ENCODE results near the gene SLC22A8. TPM values are rescaled to one million over a fixed set of nuclear protein-coding genes. Genes with fewer than 3 reads are reported as not detected.

The SLC22A8 gene
- total RNA-seq, 2 donors from 2014 or later, result not detected

DNA sequence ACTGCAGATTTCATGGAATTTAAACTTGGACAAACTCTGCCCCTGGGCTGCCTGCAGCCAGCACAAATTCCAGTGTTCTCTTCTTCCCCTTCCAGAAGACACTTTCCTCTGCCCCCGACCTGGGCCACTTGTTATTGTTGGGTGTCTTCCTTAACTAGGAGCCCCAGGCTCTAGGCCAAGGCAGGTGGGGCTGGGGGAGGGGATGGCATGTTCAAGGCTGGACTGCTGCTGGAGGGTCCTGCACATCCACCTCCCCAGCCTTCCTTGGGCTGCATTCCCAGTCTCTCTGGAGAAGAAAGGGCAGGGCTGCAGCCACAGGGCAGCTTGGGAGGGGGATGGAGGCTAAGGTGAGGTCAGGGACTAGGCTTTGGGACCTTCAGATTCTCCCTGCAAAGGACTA lies 19.4 kb downstream of the SLC22A8 start:
- ATAC-seq (no peak), DNase-seq (no peak)
- intact Hi-C loops (cut with DNase I, micrococcal nuclease), result no loop called here

DNA sequence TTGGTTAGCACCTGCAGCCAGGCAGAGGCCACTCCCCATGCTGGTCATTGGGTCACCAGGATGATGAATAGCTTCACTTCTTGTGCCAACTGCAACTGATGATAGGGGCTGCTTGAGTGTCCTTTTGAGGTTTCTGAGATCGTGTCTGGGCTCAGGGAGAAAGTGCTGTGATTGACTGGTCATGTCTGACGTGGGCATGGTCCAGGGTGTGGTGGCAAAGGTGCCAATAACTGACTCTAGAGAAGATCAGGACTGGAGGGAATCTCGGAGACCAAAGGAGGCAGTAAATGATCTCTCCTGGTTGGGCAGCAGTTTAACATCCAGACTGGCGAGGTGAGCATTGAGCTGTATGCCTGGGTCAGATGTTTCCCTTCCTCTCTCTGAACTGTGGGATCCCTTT lies 20.9 kb downstream of the SLC22A8 start:
- ATAC-seq (no peak), DNase-seq (no peak)
- intact Hi-C loops (cut with DNase I, micrococcal nuclease), result no loop called here

- no peak for ATAC-seq
- intact Hi-C loops (cut with DNase I, micrococcal nuclease), result no loop called here
- DNase-seq, result no peak
These were observed 27.4 kb downstream of the SLC22A8 start for GRCh38 chr11:62988276-62988675.

DNA sequence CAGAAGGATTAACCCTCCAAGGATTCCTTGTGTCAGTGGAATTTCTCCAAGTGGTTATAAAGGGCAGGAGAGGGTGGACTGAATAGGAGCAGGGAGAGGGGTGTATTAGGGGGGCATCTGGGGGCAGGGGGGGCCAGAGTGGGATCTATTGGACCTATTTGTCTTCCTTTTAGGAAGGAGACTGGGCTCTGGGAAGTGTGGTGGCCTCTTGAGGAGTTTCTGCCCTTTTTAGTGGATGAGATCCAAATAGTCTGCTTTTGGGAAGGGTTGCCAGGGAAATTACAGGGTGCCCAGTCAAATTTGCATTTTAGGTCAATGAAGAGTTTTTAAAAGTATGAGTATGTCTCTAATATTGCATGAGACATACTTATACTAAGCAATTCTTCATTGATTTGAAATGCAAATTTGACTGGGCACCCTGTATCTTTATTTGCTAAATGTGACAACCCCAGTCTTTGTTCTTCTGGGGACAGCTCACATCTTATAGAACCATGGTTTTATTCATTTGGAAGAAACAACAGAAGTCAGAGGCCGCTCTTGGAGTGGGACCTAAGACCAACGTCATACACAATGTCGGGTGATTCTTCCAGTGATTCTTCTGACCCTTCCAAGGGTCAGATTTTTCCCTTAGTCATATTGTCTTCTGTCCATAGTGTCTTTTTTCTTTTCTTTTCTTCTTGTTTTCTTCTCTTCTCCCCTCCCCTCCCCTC lies 30.4 kb downstream of the SLC22A8 start:
- no peak for ATAC-seq
- DNase-seq, result no peak
- intact Hi-C loops (cut with DNase I, micrococcal nuclease), result no loop called here

DNA sequence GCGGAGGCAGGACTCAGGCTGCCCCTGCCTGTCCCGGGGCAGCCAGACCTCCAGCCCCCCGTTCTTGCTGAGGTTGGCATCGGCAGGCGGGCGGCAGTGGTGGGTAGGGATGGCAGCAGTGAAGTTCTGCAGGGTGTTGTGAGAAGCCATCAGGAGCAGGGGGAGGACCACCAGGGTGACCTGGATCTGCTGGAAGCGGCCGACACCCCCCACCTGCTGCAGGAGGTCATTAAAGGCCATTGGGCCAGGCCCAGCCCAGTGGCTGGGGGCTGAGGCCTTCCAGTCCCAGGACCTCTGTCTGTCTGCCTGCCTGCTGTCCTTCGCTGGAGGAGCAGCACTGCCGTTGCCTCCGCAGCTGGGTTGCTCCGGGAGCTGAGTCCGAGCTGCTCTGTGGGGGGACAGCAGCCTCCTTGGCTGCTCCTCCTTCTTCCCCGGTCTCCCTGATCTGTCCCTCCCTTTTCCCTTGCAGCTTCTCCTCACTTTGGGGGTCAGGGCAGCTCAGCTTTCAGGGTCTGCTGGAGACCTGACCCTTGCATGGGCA lies 31.1 kb downstream of the SLC22A8 start, which contains the start of gene SLC22A6:
TSS of gene SLC22A6 (minus strand) at position 517 of the 541 bp plus-strand sequence. CDS start at position 240, 277 bp downstream.
- intact Hi-C loops (cut with DNase I, micrococcal nuclease), result no loop called here
- ATAC-seq (no peak), DNase-seq (no peak)

DNA sequence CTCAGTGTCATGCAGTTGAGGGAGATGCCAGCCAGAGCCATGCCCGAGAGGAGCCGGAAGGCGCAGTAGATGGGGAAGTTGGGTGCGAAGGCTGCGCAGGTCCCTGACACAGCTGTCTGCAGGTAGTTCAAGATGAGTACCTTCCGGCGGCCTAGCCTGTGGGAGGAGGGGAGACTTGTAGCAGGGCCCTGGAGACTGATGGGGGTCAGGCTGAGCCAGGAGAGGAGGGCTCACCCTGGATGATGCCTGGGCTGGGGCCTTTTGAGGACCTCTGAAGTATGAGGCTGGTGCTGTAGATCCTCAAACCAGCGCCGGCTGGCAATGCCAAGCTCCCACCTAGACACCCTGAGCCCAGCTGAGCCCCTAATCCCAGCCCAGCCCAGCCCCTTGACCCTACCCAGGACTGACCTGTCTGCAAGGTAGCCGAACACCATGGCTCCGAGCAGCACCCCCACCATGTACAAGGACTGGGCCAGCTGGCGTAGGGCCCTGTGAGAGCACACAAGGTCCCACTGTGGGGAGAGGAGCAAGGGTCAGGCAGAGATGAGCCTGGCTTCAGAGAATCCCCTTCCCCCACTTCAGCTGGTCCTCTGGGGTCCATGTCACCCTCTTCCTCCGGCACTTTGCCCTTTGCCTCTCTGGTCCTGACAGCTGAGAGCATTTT lies 32.0 kb downstream of the SLC22A8 start:
- intact Hi-C loops (cut with DNase I, micrococcal nuclease), result no loop called here
- ATAC-seq (no peak), DNase-seq (no peak)

GRCh38 chr11:62981743-62982142 lies 33.9 kb downstream of the SLC22A8 start:
- ATAC-seq (no peak), DNase-seq (no peak)
- intact Hi-C loops (cut with DNase I, micrococcal nuclease), result no loop called here

- DNase-seq, result no peak
- ATAC-seq, result no peak
- intact Hi-C loops (cut with DNase I, micrococcal nuclease), result no loop called here
These were observed 35.4 kb downstream of the SLC22A8 start for GRCh38 chr11:62980133-62980760.

- no peak for DNase-seq
- ATAC-seq, result no peak
- intact Hi-C loops (cut with DNase I, micrococcal nuclease), result no loop called here
These were observed 39.5 kb downstream of the SLC22A8 start for GRCh38 chr11:62976109-62976508.

DNA sequence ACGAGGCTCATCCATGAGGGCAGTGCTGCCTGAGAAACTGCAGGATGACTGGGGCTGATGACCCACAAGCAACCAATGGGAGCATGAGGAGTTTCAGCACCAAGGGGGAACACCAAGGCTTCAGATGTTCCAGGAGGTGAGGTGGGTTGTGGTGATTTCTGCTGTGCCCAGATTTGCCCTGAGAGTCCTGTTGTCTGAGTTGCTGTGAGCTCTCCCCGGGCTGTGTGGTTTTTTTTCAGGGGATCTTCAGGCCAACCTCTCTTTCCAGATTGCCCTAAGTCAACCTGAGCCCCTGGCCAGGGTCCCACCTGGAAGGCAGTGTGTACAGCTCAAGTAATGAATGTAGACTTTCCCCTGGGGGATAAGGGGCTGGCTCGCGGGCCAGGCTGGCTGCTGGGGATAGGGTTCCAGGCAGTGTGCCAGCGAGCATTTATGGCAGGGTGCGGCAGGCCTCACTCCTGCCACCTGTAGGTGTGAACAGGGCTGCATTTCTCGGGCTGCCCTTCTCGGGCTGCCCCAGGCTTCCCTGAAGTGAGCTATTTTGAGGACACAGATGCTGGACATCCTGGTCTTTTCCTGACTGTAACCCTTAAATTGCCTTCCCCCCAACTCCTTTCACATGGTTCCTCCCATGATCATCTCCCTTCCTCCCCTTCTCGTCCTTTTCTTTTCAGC lies 40.7 kb downstream of the SLC22A8 start:
- intact Hi-C loops (cut with DNase I, micrococcal nuclease), result no loop called here
- ATAC-seq (peak; percentile 100), DNase-seq (peak; percentile 69 to 90)

- DNase-seq (no peak), ATAC-seq (no peak)
- intact Hi-C loops (cut with DNase I, micrococcal nuclease), result no loop called here
These were observed 50.1 kb downstream of the SLC22A8 start for GRCh38 chr11:62965574-62965973.

DNA sequence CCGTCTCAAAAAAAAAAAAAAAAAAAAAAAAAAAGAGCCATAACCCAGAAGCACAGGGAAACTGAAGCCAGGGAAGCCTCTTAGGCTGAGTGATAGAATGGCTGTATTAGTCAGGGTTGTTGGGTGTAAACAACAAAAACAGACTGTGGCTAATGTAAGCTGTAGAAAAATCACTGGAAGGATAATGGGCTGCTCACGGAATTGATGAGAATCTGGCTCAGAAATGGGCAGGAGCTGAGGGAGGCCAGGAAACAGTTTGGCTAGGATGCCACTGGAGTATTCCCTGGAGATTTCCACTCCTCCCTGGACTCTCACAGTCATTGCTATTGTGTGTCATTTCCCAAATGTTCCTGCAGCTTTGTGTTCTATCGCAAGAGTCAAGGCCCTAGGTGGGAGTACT lies 53.2 kb downstream of the SLC22A8 start:
- intact Hi-C loops (cut with DNase I, micrococcal nuclease), result no loop called here

DNA sequence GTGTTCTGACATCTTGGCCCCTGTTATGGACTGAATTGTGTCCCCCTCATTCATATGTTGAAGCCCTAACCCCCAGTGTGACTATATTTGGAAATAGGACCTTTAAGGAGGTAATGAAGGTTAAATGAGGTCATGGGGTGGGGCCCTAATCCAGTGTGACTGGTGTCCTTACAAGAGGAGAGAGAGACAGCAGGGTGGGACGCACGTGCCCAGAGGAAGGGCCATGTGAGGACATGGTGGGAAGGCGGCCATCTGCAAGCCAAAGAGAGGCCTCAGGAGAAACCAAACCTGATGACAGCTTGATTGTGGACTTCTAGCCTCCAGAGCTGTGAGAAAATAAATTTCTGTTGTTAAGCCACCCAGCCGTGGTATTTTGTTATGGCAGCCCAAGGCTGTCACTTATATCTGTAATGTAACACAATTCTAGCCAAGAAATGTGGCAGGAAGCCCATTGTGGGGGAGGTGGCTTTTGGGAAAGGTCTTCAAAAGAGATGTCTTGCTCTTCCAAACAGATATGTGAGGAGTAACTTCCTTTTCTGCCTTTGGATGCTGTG lies 54.5 kb downstream of the SLC22A8 start:
- no peak for ATAC-seq
- intact Hi-C loops (cut with DNase I, micrococcal nuclease), result no loop called here
- DNase-seq, result no peak

More for the DNA sequence above, 53.2 kb downstream of the SLC22A8 start:
- ATAC-seq (no peak), DNase-seq (no peak)

DNA sequence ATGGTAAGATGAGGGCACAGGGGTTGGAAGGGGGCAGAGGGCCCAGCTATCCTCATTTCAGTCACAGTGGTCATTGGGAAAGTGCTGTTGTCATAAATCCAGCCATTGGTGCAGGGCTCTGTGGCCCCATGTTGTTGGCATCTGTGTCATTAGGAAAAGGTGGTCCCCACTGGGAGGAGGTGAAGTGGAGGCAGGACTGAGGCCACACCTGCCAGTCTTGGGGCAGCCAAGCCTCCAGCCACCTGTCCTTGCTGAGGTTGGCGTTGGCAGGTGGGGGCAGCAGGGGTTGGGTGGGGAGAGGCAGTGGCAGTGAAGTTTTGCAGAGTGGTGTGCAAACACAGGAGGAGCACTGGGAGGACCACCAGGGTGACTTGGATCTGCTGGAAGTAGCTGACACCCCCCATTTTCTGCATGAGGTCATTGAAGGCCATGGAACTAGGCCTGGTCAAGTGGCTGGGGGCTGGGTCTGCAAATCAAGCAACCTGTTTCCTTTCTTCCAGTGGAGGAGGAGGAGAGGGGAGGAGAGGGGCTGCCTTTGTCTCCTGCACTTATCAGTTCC lies 56.1 kb downstream of the SLC22A8 start:
- no peak for DNase-seq
- intact Hi-C loops (cut with DNase I, micrococcal nuclease), result no loop called here
- no peak for ATAC-seq

- peak; percentile 45 to 49 for DNase-seq
- intact Hi-C loops (cut with DNase I, micrococcal nuclease), result no loop called here
- ATAC-seq, result peak; percentile 90
These were observed 56.9 kb downstream of the SLC22A8 start for GRCh38 chr11:62958547-62959421.

DNA sequence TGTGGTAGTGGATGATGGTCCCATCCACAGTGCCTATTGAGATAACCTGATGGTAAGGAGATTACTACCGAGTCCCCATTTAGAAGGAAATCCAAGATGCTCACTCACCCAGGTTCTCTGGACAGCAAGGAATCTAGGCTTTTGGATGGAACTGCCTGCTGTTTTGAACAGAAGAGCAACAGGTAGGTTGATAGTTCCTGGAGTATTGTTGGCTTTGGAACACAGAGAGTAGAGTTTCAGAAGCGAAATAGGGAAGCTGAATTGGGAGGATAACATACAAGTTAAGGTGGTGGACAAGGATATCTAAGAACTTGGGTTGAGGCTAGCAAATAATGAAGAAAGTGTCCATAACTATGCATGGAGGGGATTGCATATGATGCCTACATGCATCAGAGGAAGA lies 58.5 kb downstream of the SLC22A8 start:
- intact Hi-C loops (cut with DNase I, micrococcal nuclease), result no loop called here
- no peak for ATAC-seq
- DNase-seq, result no peak

DNA sequence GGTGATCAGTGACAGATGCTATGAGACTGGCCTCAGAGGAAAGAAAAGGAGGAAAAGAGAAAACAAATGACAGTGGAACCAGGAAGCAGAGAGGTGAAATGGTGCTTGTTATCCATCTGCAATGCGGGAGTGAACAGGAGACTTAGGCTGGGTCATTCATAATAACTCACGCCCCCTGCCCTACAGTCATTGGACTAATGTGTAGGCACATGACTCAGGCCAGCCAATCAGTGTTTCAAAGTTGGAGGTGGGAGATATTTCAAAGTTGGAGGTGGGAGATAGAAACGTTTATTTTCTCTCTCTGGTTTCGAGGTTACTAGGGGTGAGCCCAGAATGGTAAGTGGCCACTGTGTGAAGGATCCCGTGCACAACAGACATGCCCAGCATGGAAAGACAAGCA lies 61.2 kb downstream of the SLC22A8 start:
- no peak for DNase-seq
- ATAC-seq, result no peak
- intact Hi-C loops (cut with DNase I, micrococcal nuclease), result no loop called here

DNA sequence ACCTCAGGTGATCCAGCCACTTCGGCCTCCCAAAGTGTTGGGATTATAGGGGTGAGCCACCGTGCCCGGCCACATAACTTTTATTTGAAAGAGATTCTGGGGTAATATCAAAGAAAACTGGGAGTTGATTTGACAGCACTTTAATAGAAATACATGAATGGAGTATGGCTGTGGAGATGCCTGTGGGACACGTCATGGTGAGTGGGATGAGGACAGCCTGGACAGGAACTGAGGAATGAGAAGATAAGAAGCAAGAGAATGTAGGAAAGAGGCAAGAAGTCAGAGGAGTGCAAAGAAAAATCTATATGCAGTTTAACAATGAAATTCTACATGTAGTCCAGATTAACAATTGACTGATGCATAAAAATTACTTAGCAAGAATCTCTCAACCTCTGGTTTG lies 61.8 kb downstream of the SLC22A8 start:
- ATAC-seq, result no peak
- no peak for DNase-seq
- intact Hi-C loops (cut with DNase I, micrococcal nuclease), result no loop called here
